Naive B cell (primary cell): ENCODE measurements around the gene CSF2. TPM values are rescaled to one million over a fixed set of nuclear protein-coding genes. Genes with fewer than 3 reads are reported as not detected.

Experiments used
- ATAC-seq, 2 donors: fragments of 150-1000 bp; cut with Tn5 transposase; 2 replicates each; pipeline ENCODE4 v1.10.0; 2021; ENCODE audit warnings: low read depth in 2 of 2, mild to moderate bottlenecking in 2 of 2, moderate library complexity in 2 of 2
- DNase-seq: peaks from one replicate; pipeline ENCODE4 v3.0.0; 2022
- H3K27ac Mint-ChIP-seq, 6 donors: one replicate each; pipeline ENCODE4 v1.8.0; 2020 to 2022; ENCODE audit warnings: mild to moderate bottlenecking in 6 of 6, mixed read lengths in 6 of 6, moderate library complexity in 5 of 6, inconsistent platforms in 2 of 6
- H3K27me3 Mint-ChIP-seq, 3 donors: one replicate each; pipeline ENCODE4 v1.8.0; 2021 to 2022; ENCODE audit warnings: mixed read lengths in 3 of 3, mild to moderate bottlenecking in 1 of 3
- H3K36me3 Mint-ChIP-seq, 2 donors: one replicate each; pipeline ENCODE4 v1.8.0; 2020 to 2022; ENCODE audit warnings: mixed read lengths in 2 of 2, inconsistent platforms in 1 of 2, mild to moderate bottlenecking in 1 of 2
- H3K4me1 Mint-ChIP-seq, 3 donors: one replicate each; pipeline ENCODE4 v1.8.0; 2020 to 2022; ENCODE audit warnings: mixed read lengths in 3 of 3, inconsistent platforms in 1 of 3, mild to moderate bottlenecking in 1 of 3, moderate library complexity in 1 of 3
- H3K4me3 Mint-ChIP-seq, 8 donors: one replicate each; pipeline ENCODE4 v1.8.0; 2020 to 2022; ENCODE audit warnings: mild to moderate bottlenecking in 8 of 8, mixed read lengths in 8 of 8, moderate library complexity in 8 of 8, inconsistent platforms in 2 of 8
- H3K9me3 Mint-ChIP-seq, 7 donors: one replicate each; pipeline ENCODE4 v1.8.0; 2020 to 2022; ENCODE audit warnings: mixed read lengths in 7 of 7, mild to moderate bottlenecking in 5 of 7, inconsistent platforms in 2 of 7, moderate library complexity in 1 of 7
- polyA plus RNA-seq, 6 donors: library from polyadenylated mRNA; unstranded; fragments of 300-500 nt; fragmentation: Illumina TruSeq; gene quantifications; one replicate each; pipeline ENCODE4 v1.2.3, GENCODE V29; 2021; ENCODE audit warnings: low read depth in 6 of 6

Gene CSF2
- polyA plus RNA-seq, 6 donors from 2014 or later = not detected

- Mint-ChIP-seq H3K27me3 (peaks cover 8 to 17% (median 14%) of the 10 kb centered on the region in 3 donors), H3K36me3 (peaks cover 0 to 3% of the 10 kb centered on the region in 2 donors), H3K27ac (no peak overlapping the region), H3K4me1 (no peaks in the 10 kb centered on the region), H3K4me3 (no peak overlapping the region), H3K9me3 (no peaks in the 10 kb centered on the region)
- no peak for DNase-seq
- no peak for ATAC-seq
Measured at GRCh38 chr5:132049093-132049492, 24.5 kb upstream of the CSF2 start.

GRCh38 chr5:132049559-132049958, 24.0 kb upstream of the CSF2 start:
- Mint-ChIP-seq H3K27ac (no peak overlapping the region), H3K4me3 (no peak overlapping the region), H3K4me1 (no peaks in the 10 kb centered on the region), H3K9me3 (no peaks in the 10 kb centered on the region), H3K27me3 (peaks cover 8 to 14% (median 13%) of the 10 kb centered on the region in 3 donors), H3K36me3 (peaks cover 0 to under 1% of the 10 kb centered on the region in 2 donors)
- ATAC-seq (no peak), DNase-seq (no peak)

GRCh38 chr5:132050136-132050535, 23.5 kb upstream of the CSF2 start:
- Mint-ChIP-seq H3K4me3 (no peak overlapping the region), H3K4me1 (no peaks in the 10 kb centered on the region), H3K9me3 (no peaks in the 10 kb centered on the region), H3K27ac (peak overlapping the region in 1 of 6 donors; percentile 29), H3K36me3 (no peaks in the 10 kb centered on the region), H3K27me3 (peaks cover 5 to 11% (median 8%) of the 10 kb centered on the region in 3 donors)
- ATAC-seq = no peak
- no peak for DNase-seq

- Mint-ChIP-seq H3K4me3 (no peak overlapping the region), H3K27me3 (peaks cover 2 to 9% (median 8%) of the 10 kb centered on the region in 3 donors), H3K27ac (no peak overlapping the region), H3K36me3 (no peaks in the 10 kb centered on the region), H3K9me3 (no peaks in the 10 kb centered on the region), H3K4me1 (no peaks in the 10 kb centered on the region)
- DNase-seq = no peak
- no peak for ATAC-seq
Measured at GRCh38 chr5:132050661-132051552, 22.7 kb upstream of the CSF2 start.

GRCh38 chr5:132052520-132052919, 21.1 kb upstream of the CSF2 start:
- no peaks in the 10 kb centered on the region for H3K4me1 Mint-ChIP-seq
- H3K27me3 Mint-ChIP-seq = peaks cover 0 to 9% (median 8%) of the 10 kb centered on the region in 3 donors
- H3K9me3 Mint-ChIP-seq = no peaks in the 10 kb centered on the region
- H3K27ac Mint-ChIP-seq = peak overlapping the region in 1 of 6 donors; percentile 32
- no peak for DNase-seq
- H3K4me3 Mint-ChIP-seq = no peak overlapping the region
- no peak for ATAC-seq
- no peaks in the 10 kb centered on the region for H3K36me3 Mint-ChIP-seq

- DNase-seq (no peak), ATAC-seq (no peak)
- Mint-ChIP-seq H3K4me1 (no peaks in the 10 kb centered on the region), H3K27me3 (peaks cover 0 to 9% (median 8%) of the 10 kb centered on the region in 3 donors), H3K36me3 (no peaks in the 10 kb centered on the region), H3K4me3 (no peak overlapping the region), H3K27ac (no peak overlapping the region), H3K9me3 (no peaks in the 10 kb centered on the region)
Measured at GRCh38 chr5:132053483-132053882, 20.1 kb upstream of the CSF2 start.

- Mint-ChIP-seq H3K4me1 (no peaks in the 10 kb centered on the region), H3K9me3 (no peaks in the 10 kb centered on the region), H3K4me3 (no peak overlapping the region), H3K36me3 (no peaks in the 10 kb centered on the region), H3K27ac (no peak overlapping the region), H3K27me3 (peaks cover 0 to 9% (median 8%) of the 10 kb centered on the region in 3 donors)
- DNase-seq = no peak
- no peak for ATAC-seq
Measured at GRCh38 chr5:132054031-132054696, 19.4 kb upstream of the CSF2 start.

GRCh38 chr5:132054697-132055440, 18.7 kb upstream of the CSF2 start:
- Mint-ChIP-seq H3K27ac (no peak overlapping the region), H3K36me3 (no peaks in the 10 kb centered on the region), H3K27me3 (peaks cover 0 to 9% (median 8%) of the 10 kb centered on the region in 3 donors), H3K4me1 (no peaks in the 10 kb centered on the region), H3K9me3 (no peaks in the 10 kb centered on the region), H3K4me3 (peak overlapping the region in 1 of 8 donors; percentile 42)
- ATAC-seq (no peak), DNase-seq (no peak)

GRCh38 chr5:132055441-132055807, 18.2 kb upstream of the CSF2 start:
- Mint-ChIP-seq H3K9me3 (no peaks in the 10 kb centered on the region), H3K4me3 (no peak overlapping the region), H3K36me3 (no peaks in the 10 kb centered on the region), H3K27me3 (peaks cover 0 to 9% (median 8%) of the 10 kb centered on the region in 3 donors), H3K4me1 (no peaks in the 10 kb centered on the region), H3K27ac (no peak overlapping the region)
- DNase-seq = no peak
- no peak for ATAC-seq

GRCh38 chr5:132055808-132056609, 17.6 kb upstream of the CSF2 start:
- Mint-ChIP-seq H3K36me3 (no peaks in the 10 kb centered on the region), H3K9me3 (no peaks in the 10 kb centered on the region), H3K27ac (no peak overlapping the region), H3K27me3 (peaks cover 0 to 9% (median 6%) of the 10 kb centered on the region in 3 donors), H3K4me1 (peaks cover 0 to 4% (median 0%) of the 10 kb centered on the region in 3 donors), H3K4me3 (peak overlapping the region in 1 of 8 donors; percentile 30)
- DNase-seq = no peak
- ATAC-seq = no peak

- H3K27ac Mint-ChIP-seq = no peak overlapping the region
- ATAC-seq (no peak), DNase-seq (no peak)
- H3K36me3 Mint-ChIP-seq = no peaks in the 10 kb centered on the region
- no peak overlapping the region for H3K4me3 Mint-ChIP-seq
- peaks cover 0 to 9% (median 0%) of the 10 kb centered on the region in 3 donors for H3K4me1 Mint-ChIP-seq
- H3K27me3 Mint-ChIP-seq = peaks cover 0 to 4% (median 0%) of the 10 kb centered on the region in 3 donors
- no peaks in the 10 kb centered on the region for H3K9me3 Mint-ChIP-seq
Measured at GRCh38 chr5:132056610-132057497, 16.7 kb upstream of the CSF2 start.
